AG09319 (cell line): ENCODE measurements around the gene PIM2.
A peak's percentile ranks its signal among the peaks of the same experiment; 100 is the strongest.

Experiments
- DNase-seq: peaks from one replicate; pipeline ENCODE4 v3.0.0-alpha.2; 2010; ENCODE audit warnings: low read depth; ENCODE audit errors: extremely low read depth
- CTCF ChIP-seq: IDR thresholded peaks from 2 replicates; pipeline ENCODE4 v1.5.1; 2011; ENCODE audit warnings: low read depth, mild to moderate bottlenecking, inconsistent platforms, low read length, moderate library complexity

The PIM2 gene

GRCh38 chrX:48897157-48897624, 21.6 kb downstream of the PIM2 start:
- no peak for DNase-seq
- TF ChIP-seq CTCF, result no peak

GRCh38 chrX:48896611-48897011, 22.2 kb downstream of the PIM2 start:
- DNase-seq, result no peak
- no peak for TF ChIP-seq CTCF

- TF ChIP-seq CTCF, result no peak
- DNase-seq, result no peak
Measured at GRCh38 chrX:48894891-48895290, 23.9 kb downstream of the PIM2 start.

GRCh38 chrX:48893556-48894348, 25.1 kb downstream of the PIM2 start:
- no peak for TF ChIP-seq CTCF
- no peak for DNase-seq

GRCh38 chrX:48892896-48893295, 25.9 kb downstream of the PIM2 start:
- TF ChIP-seq CTCF, result no peak
- DNase-seq, result no peak

GRCh38 chrX:48891402-48892288, 27.2 kb downstream of the PIM2 start:
- peak; percentile 65 for DNase-seq
- TF ChIP-seq CTCF, result peak; percentile 47

GRCh38 chrX:48890934-48891401, 27.9 kb downstream of the PIM2 start:
- TF ChIP-seq CTCF, result no peak
- no peak for DNase-seq
